H1 (cell line): ENCODE results near the gene SMG1. TPM values are rescaled to one million over a fixed set of nuclear protein-coding genes. Genes with fewer than 3 reads are reported as not detected.

Source experiments
- CTCF ChIA-PET: fragments of 300-600 bp; sonication (Branson Sonifier 250); formaldehyde crosslinking; loops from one replicate; lab custom pipeline; 2021; ENCODE audit not compliant: partially characterized antibody; lab: Charles Lee
- POLR2A ChIA-PET: fragments of 300-600 bp; sonication (Branson Sonifier 250); formaldehyde crosslinking; loops from one replicate; lab custom pipeline; 2021; ENCODE audit warnings: inconsistent platforms; ENCODE audit not compliant: partially characterized antibody; lab: Charles Lee
- DNase-seq, 2 experiments: peaks; one replicate each; pipeline versions ENCODE4 v3.0.0 to v3.0.0-alpha.2; 2010 to 2022; ENCODE audit warnings: low spot score in 2 of 2, low read depth in 1 of 2, mixed read lengths in 1 of 2
- FAIRE-seq: peaks from 2 replicates; lab custom pipeline; 2011; peaks lifted over from hg19 to GRCh38; lab: Jason Lieb, UNC
- H2AFZ ChIP-seq: 2 replicates; pipeline ENCODE4 v1.8.1; 2012; ENCODE audit warnings: low read length, inconsistent platforms
- H2AK5ac ChIP-seq: 2 replicates; pipeline ENCODE4 v1.6.1; 2013; ENCODE audit warnings: low read depth, low read length
- H2BK120ac ChIP-seq: replicated peaks from 2 replicates; pipeline ENCODE3; 2013; ENCODE audit warnings: low read depth, low read length, inconsistent platforms
- H2BK12ac ChIP-seq: 2 replicates; pipeline ENCODE4 v1.6.1; 2013; ENCODE audit warnings: low read depth, low read length
- H2BK15ac ChIP-seq: 2 replicates; pipeline ENCODE4 v1.6.1; 2013; ENCODE audit warnings: low read length
- H2BK20ac ChIP-seq: 2 replicates; pipeline ENCODE4 v1.6.1; 2013; ENCODE audit warnings: low read length
- H2BK5ac ChIP-seq: 2 replicates; pipeline ENCODE4 v1.6.1; 2013; ENCODE audit warnings: low read depth, low read length
- H3K14ac ChIP-seq: 2 replicates; pipeline ENCODE4 v1.6.1; 2013; ENCODE audit warnings: inconsistent platforms; ENCODE audit not compliant: insufficient read length
- H3K18ac ChIP-seq: 2 replicates; pipeline ENCODE4 v1.6.1; 2013; ENCODE audit warnings: low read length; ENCODE audit errors: extremely low read depth
- H3K23ac ChIP-seq: 2 replicates; pipeline ENCODE4 v1.6.1; 2013; ENCODE audit warnings: inconsistent platforms; ENCODE audit not compliant: insufficient read length
- H3K23me2 ChIP-seq: 2 replicates; pipeline ENCODE4 v1.6.1; 2013; ENCODE audit warnings: low read depth, low read length
- H3K27ac ChIP-seq: 2 replicates; pipeline ENCODE4 v1.6.1; 2011; ENCODE audit warnings: low read depth, low read length, inconsistent platforms
- H3K27me3 ChIP-seq, 4 experiments: replicated peaks in 1 of 4; 1 replicate in 1 of 4; 2 replicates in 3 of 4; pipeline versions ENCODE4 v1.6.1 to v1.8.1; 2011 to 2013; ENCODE audit warnings: low read length in 3 of 4, mild to moderate bottlenecking in 3 of 4, inconsistent platforms in 2 of 4, mixed read lengths in 2 of 4, moderate library complexity in 1 of 4; ENCODE audit not compliant: control insufficient read depth in 3 of 4, insufficient read depth in 3 of 4; ENCODE audit errors: extremely low read depth in 1 of 4
- H3K36me3 ChIP-seq, 4 experiments: 2 replicates each; pipeline versions ENCODE4 v1.6.1 to v1.8.1; 2011 to 2013; ENCODE audit warnings: mild to moderate bottlenecking in 4 of 4, low read length in 3 of 4, moderate library complexity in 2 of 4, control low read depth in 1 of 4, inconsistent platforms in 1 of 4; ENCODE audit not compliant: insufficient read depth in 4 of 4, control insufficient read depth in 2 of 4
- H3K4ac ChIP-seq: replicated peaks from 2 replicates; pipeline ENCODE3; 2013; ENCODE audit warnings: low read length, low read depth, mixed read lengths, inconsistent platforms; ENCODE audit not compliant: insufficient read length
- H3K4me1 ChIP-seq, 4 experiments: replicated peaks in 1 of 4; 1 replicate in 1 of 4; 2 replicates in 3 of 4; pipeline versions ENCODE4 v1.6.1 to v1.8.1; 2011 to 2013; ENCODE audit warnings: low read length in 3 of 4, inconsistent platforms in 2 of 4, mixed read lengths in 1 of 4; ENCODE audit not compliant: insufficient read depth in 4 of 4, control insufficient read depth in 3 of 4
- H3K4me2 ChIP-seq, 2 experiments: 2 replicates each; pipeline versions ENCODE4 v1.6.1 to v1.8.1; 2011 to 2013; ENCODE audit warnings: low read depth in 2 of 2, low read length in 2 of 2, control low read depth in 1 of 2, inconsistent platforms in 1 of 2, mild to moderate bottlenecking in 1 of 2; ENCODE audit not compliant: insufficient read depth in 1 of 2
- H3K4me3 ChIP-seq, 4 experiments: fragments of 200-600, 300-600 bp in 1 of 4; sonication (generic), shearing (Covaris generic), sonication (Bioruptor Twin) in 1 of 4; 2 replicates each; pipeline versions ENCODE4 v1.5.1 to v1.8.1; 2011 to 2016; ENCODE audit warnings: low read length in 4 of 4, low read depth in 3 of 4, control low read depth in 2 of 4, inconsistent platforms in 2 of 4, mild to moderate bottlenecking in 2 of 4, mixed read lengths in 1 of 4, moderate library complexity in 1 of 4; ENCODE audit not compliant: insufficient read depth in 2 of 4; ENCODE audit errors: extremely low read depth in 1 of 4
- H3K56ac ChIP-seq: replicated peaks from 2 replicates; pipeline ENCODE3; 2013; ENCODE audit warnings: low read depth, mild to moderate bottlenecking, mixed read lengths, low read length, inconsistent platforms; ENCODE audit not compliant: insufficient read length
- H3K79me1 ChIP-seq: 2 replicates; pipeline ENCODE4 v1.6.1; 2013; ENCODE audit warnings: low read depth, low read length, control low read depth
- H3K79me2 ChIP-seq, 2 experiments: 2 replicates each; pipeline versions ENCODE4 v1.6.1 to v1.8.1; 2012 to 2013; ENCODE audit warnings: low read length in 2 of 2, mild to moderate bottlenecking in 2 of 2, inconsistent platforms in 1 of 2; ENCODE audit not compliant: insufficient read depth in 2 of 2, control insufficient read depth in 1 of 2
- H3K9ac ChIP-seq, 4 experiments: replicated peaks in 1 of 4; 1 replicate in 1 of 4; 2 replicates in 3 of 4; pipeline versions ENCODE4 v1.6.1 to v1.8.1; 2011 to 2013; ENCODE audit warnings: low read depth in 3 of 4, low read length in 3 of 4, control low read depth in 2 of 4, mild to moderate bottlenecking in 2 of 4, moderate library complexity in 2 of 4, inconsistent platforms in 1 of 4; ENCODE audit errors: extremely low read depth in 1 of 4
- H3K9me3 ChIP-seq, 2 experiments: 2 replicates each; pipeline versions ENCODE4 v1.6.1 to v1.8.1; 2012 to 2013; ENCODE audit warnings: mild to moderate bottlenecking in 2 of 2, moderate library complexity in 2 of 2, control low read depth in 1 of 2, inconsistent platforms in 1 of 2, low read depth in 1 of 2, low read length in 1 of 2, mixed read lengths in 1 of 2; ENCODE audit not compliant: insufficient read depth in 2 of 2
- H4K20me1 ChIP-seq, 2 experiments: replicated peaks in 1 of 2; 2 replicates each; pipeline versions ENCODE3 to v1.8.1; 2011 to 2013; ENCODE audit warnings: inconsistent platforms in 2 of 2, low read length in 2 of 2, mild to moderate bottlenecking in 1 of 2; ENCODE audit not compliant: insufficient read depth in 2 of 2, control insufficient read depth in 1 of 2
- H4K5ac ChIP-seq: 2 replicates; pipeline ENCODE4 v1.6.1; 2013; ENCODE audit warnings: low read length, low read depth, mixed read lengths, inconsistent platforms; ENCODE audit not compliant: insufficient read length
- H4K8ac ChIP-seq: 2 replicates; pipeline ENCODE4 v1.8.0; 2013; ENCODE audit warnings: mild to moderate bottlenecking, moderate library complexity, low read length, inconsistent platforms; ENCODE audit not compliant: insufficient read depth; ENCODE audit errors: extremely low read depth
- H4K91ac ChIP-seq: replicated peaks from 2 replicates; pipeline ENCODE3; 2013; ENCODE audit warnings: low read length, mixed read lengths, inconsistent platforms; ENCODE audit not compliant: insufficient read length
- CBX8 ChIP-seq: fragments of 300-800, 300-1000 bp; sonication (generic); IDR thresholded peaks from 2 replicates; pipeline ENCODE4 v1.7.1; 2016; ENCODE audit warnings: low read depth, low read length, borderline replicate concordance
- CHD2 ChIP-seq: IDR thresholded peaks from 2 replicates; pipeline ENCODE4 v1.6.1; 2012; ENCODE audit warnings: low read length, improper control_type of control experiment
- KDM4A ChIP-seq: IDR thresholded peaks from one replicate; pipeline ENCODE4 v1.7.1; 2012; ENCODE audit warnings: low read depth, mild to moderate bottlenecking, moderate library complexity, low read length, inconsistent platforms; ENCODE audit not compliant: severe bottlenecking
- PHF8 ChIP-seq: fragments of 200-600 bp; sonication (generic); conservative IDR thresholded peaks from 2 replicates; pipeline ENCODE4 v1.7.1; 2012; ENCODE audit warnings: low read depth, mild to moderate bottlenecking, inconsistent platforms, low read length, moderate library complexity
- SAP30 ChIP-seq: fragments of 300-600 bp; sonication (generic); IDR thresholded peaks from 2 replicates; pipeline ENCODE4 v1.7.1; 2012; ENCODE audit warnings: low read length, moderate library complexity, mild to moderate bottlenecking, inconsistent platforms; ENCODE audit not compliant: insufficient read depth, insufficient replicate concordance
- SUZ12 ChIP-seq: fragments of 200-600 bp; sonication (generic); IDR thresholded peaks from 2 replicates; pipeline ENCODE4 v1.6.1; 2012; ENCODE audit warnings: mild to moderate bottlenecking, inconsistent platforms, low read length, moderate library complexity, mixed read lengths
- TAF1 ChIP-seq: IDR thresholded peaks from 2 replicates; pipeline ENCODE4 v1.6.1; 2011; ENCODE audit warnings: mild to moderate bottlenecking, low read depth, low read length
- ZNF274 ChIP-seq: IDR thresholded peaks from 2 replicates; pipeline ENCODE4 v1.7.0; 2012; ENCODE audit warnings: low read length, borderline replicate concordance; ENCODE audit errors: extremely low read depth
- WGBS, 2 experiments: shearing (Covaris generic) in 1 of 2; methylation state at CpG; one replicate each; pipeline versions ENCODE4 v1.1.6 to v1.1.7; 2013 to 2015; ENCODE audit warnings: low lambda C conversion rate in 2 of 2, mixed read lengths in 2 of 2, inconsistent platforms in 1 of 2, low coverage in 1 of 2, missing lambda C conversion rate in 1 of 2; ENCODE audit not compliant: insufficient replicate concordance in 2 of 2, insufficient coverage in 1 of 2, insufficient read length in 1 of 2; ENCODE audit errors: extremely low coverage in 1 of 2, missing lambda C conversion rate in 1 of 2; 5-methylcytosine and 5-hydroxymethylcytosine counted together
- polyA plus RNA-seq, 7 experiments: library from polyadenylated mRNA; depleted of rRNA in 3 of 7; stranded (reverse) in 5 of 7; unstranded in 2 of 7; fragments of >200 nt in 5 of 7; fragments of 200-250 nt in 2 of 7; gene quantifications; 1 replicate in 5 of 7; 2 replicates in 1 of 7; 4 replicates in 1 of 7; pipeline versions ENCODE4 v1.2.1 to v1.2.3, GENCODE V29; 2011 to 2013; ENCODE audit warnings: missing spikeins in 2 of 7, mixed read lengths in 2 of 7
- total RNA-seq: library from RNA; stranded (reverse); fragmentation: NEBNext Ultra II Directional; extraction: Animal tissue kit (Norgen Biotek cat#: 25700); gene quantifications from 2 replicates; pipeline ENCODE4 v1.2.1, GENCODE V29; 2021

SMG1 gene
- total and polyA plus RNA-seq, 2 of the 8 experiments (the other 6 are each of a cell fraction or from before 2014, with no cell fraction given), result 14.9 to 90.6 TPM

DNA sequence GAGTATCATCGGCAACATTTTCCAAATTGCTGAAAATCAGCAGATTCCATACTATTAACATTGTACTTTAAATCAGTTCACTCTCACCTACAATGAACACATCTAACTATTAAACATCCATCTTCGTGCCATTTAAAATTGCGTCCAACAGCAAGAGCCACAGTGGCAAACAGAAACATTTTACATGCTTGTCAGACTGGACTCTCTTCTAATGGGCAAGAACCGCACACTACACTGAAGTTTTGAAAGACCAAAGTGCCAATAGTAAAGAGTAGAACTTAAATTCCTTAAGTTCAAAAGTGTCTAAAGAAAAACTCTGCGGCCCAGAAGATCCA is 136.7 kb downstream of the SMG1 start:
- H2AK5ac ChIP-seq, result no peak overlapping the region
- peak overlapping the region; percentile 81 to 83 for H3K4me2 ChIP-seq
- 4% methylated on average over 5 of the region's 5 CpGs; no CpG with 5 or more reads in 1 of the 2 experiments for WGBS, 2 experiments
- peak overlapping the region; percentile 70 for H4K91ac ChIP-seq
- peak overlapping the region; percentile 97 for H3K27ac ChIP-seq
- peaks cover 5% of the 10 kb centered on the region for H3K79me1 ChIP-seq
- H3K79me2 ChIP-seq, result peaks cover 55 to 57% of the 10 kb centered on the region in 2 experiments
- peak overlapping the region; percentile 98 for H3K18ac ChIP-seq
- H3K4ac ChIP-seq, result peak overlapping the region; percentile 47
- peaks cover 30 to 76% (median 59%) of the 10 kb centered on the region in 4 experiments for H3K36me3 ChIP-seq
- H4K8ac ChIP-seq, result peak overlapping the region; percentile 100; the same call in 1 of the 2 replicates
- H2BK120ac ChIP-seq, result no peak overlapping the region
- FAIRE-seq (no peak), DNase-seq (no peak)
- H3K4me3 ChIP-seq, result peak overlapping the region; percentile 92 to 99 (median 97)
- peak overlapping the region; percentile 99 for H4K5ac ChIP-seq
- peaks cover 5% of the 10 kb centered on the region for H3K23me2 ChIP-seq
- ChIA-PET POLR2A (interaction anchor here (0.9 to 14.2 kb wide), 17 partner anchors 15 to 278 kb away, joined by 3 to 503 read pairs (median 4); partner anchors contain the start of genes ARL6IP1, COQ7 and SMG1), CTCF (interaction anchor here (0.6 to 1.4 kb wide), 3 partner anchors 9 to 721 kb away, joined by 3 to 7 read pairs (median 4); partner anchors contain the start of gene ARL6IP1)
- H3K9me3 ChIP-seq, result no peaks in the 10 kb centered on the region
- H3K23ac ChIP-seq, result no peak overlapping the region
- no peak overlapping the region for H2AFZ ChIP-seq
- H2BK20ac ChIP-seq, result no peak overlapping the region
- peaks cover 39 to 42% of the 10 kb centered on the region in 2 experiments for H4K20me1 ChIP-seq
- H3K14ac ChIP-seq, result no peak overlapping the region
- H2BK5ac ChIP-seq, result peak overlapping the region; percentile 99
- H2BK12ac ChIP-seq, result no peak overlapping the region
- H3K27me3 ChIP-seq, result no peaks in the 10 kb centered on the region
- peaks cover 0 to 5% (median 4%) of the 10 kb centered on the region in 4 experiments; a peak in 6 of 7 replicates for H3K4me1 ChIP-seq
- peak overlapping the region; percentile 66 for H3K56ac ChIP-seq
- no peak for TF ChIP-seq PHF8
- TF ChIP-seq ZNF274, result no peak
- no peak for TF ChIP-seq TAF1
- TF ChIP-seq CBX8, result no peak
- TF ChIP-seq SAP30, result peak; percentile 85
- no peak for TF ChIP-seq SUZ12
- no peak for TF ChIP-seq CHD2
- TF ChIP-seq KDM4A, result no peak
- H3K9ac ChIP-seq, result peak overlapping the region; percentile 90 to 99 (median 97)
- no peak overlapping the region for H2BK15ac ChIP-seq
